Esophagus muscularis mucosa (tissue), 4 donors: Measurements from ENCODE around the gene FANK1. TPM values are rescaled to one million over a fixed set of nuclear protein-coding genes. Genes with fewer than 3 reads are reported as not detected.

ENCODE experiments used
- DNase-seq: peaks from one replicate; pipeline ENCODE4 v3.0.0-alpha.2; 2017; ENCODE audit errors: extremely low spot score
- H3K27ac ChIP-seq, 4 donors: fragments of 200-600 bp; sonication (generic); replicated peaks in 1 of 4; 1 replicate in 3 of 4; 2 replicates in 1 of 4; pipeline ENCODE4 v1.5.1; 2016 to 2019; ENCODE audit warnings: mild to moderate bottlenecking in 1 of 4
- H3K27me3 ChIP-seq, 4 donors: fragments of 200-600 bp; sonication (generic); one replicate each; pipeline versions ENCODE4 v1.5.1 to v1.6.0; 2016 to 2019
- H3K36me3 ChIP-seq, 4 donors: fragments of 200-600 bp; sonication (generic); one replicate each; pipeline ENCODE4 v1.5.1; 2016 to 2019
- H3K4me1 ChIP-seq, 4 donors: fragments of 200-600 bp; sonication (generic); one replicate each; pipeline ENCODE4 v1.5.1; 2016 to 2019
- H3K4me3 ChIP-seq, 4 donors: fragments of 200-600 bp; sonication (generic); 1 replicate in 2 of 4; 2 replicates in 2 of 4; pipeline ENCODE4 v1.5.1; 2016 to 2019; ENCODE audit warnings: mild to moderate bottlenecking in 4 of 4, moderate library complexity in 1 of 4
- H3K9me3 ChIP-seq, 4 donors: fragments of 200-600 bp; sonication (generic); 1 replicate in 3 of 4; 2 replicates in 1 of 4; pipeline ENCODE4 v1.5.1; 2016 to 2019
- EP300 ChIP-seq: sonication (generic); formaldehyde crosslinking; IDR thresholded peaks from one replicate; pipeline ENCODE4 v1.6.1; 2017; ENCODE audit warnings: antibody characterized with exemption
- POLR2A ChIP-seq: fragments of 450-650 bp; IDR thresholded peaks from one replicate; pipeline ENCODE4 v1.6.1; 2017; ENCODE audit warnings: antibody characterized with exemption, moderate library complexity, mild to moderate bottlenecking, low read depth
- POLR2AphosphoS5 ChIP-seq, 2 donors: sonication (generic); formaldehyde crosslinking; IDR thresholded peaks; one replicate each; pipeline ENCODE4 v1.6.1; 2017; ENCODE audit warnings: antibody characterized with exemption in 2 of 2
- WGBS: methylation state at CpG from one replicate; pipeline ENCODE4 v1.1.5; 2018; 5-methylcytosine and 5-hydroxymethylcytosine counted together
- intact Hi-C: fragments of 100-400 bp; cut with DNase I; formaldehyde crosslinking; loops from one replicate; pipeline ENCODE4 v1.15.1; 2023
- total RNA-seq, 4 donors: library from RNA; depleted of rRNA; stranded (reverse); fragments of >200 nt; gene quantifications; one replicate each; pipeline versions ENCODE4 v1.1.0 to v1.2.1, GENCODE V29; 2016
- TF ChIP-seq, protein P1 (sequence below), 3 experiments: fragments of 200-600 bp in 2 of 3; fragments of 450-650 bp in 1 of 3; sonication (generic) in 2 of 3; IDR thresholded peaks; one replicate each; pipeline ENCODE4 v1.5.1; 2017 to 2019; ENCODE audit warnings: antibody characterized with exemption in 3 of 3, mild to moderate bottlenecking in 2 of 3, moderate library complexity in 1 of 3

FANK1 gene
- total RNA-seq, 4 donors from 2014 or later, result 0.50 to 2.6 (median 1.4) TPM

DNA sequence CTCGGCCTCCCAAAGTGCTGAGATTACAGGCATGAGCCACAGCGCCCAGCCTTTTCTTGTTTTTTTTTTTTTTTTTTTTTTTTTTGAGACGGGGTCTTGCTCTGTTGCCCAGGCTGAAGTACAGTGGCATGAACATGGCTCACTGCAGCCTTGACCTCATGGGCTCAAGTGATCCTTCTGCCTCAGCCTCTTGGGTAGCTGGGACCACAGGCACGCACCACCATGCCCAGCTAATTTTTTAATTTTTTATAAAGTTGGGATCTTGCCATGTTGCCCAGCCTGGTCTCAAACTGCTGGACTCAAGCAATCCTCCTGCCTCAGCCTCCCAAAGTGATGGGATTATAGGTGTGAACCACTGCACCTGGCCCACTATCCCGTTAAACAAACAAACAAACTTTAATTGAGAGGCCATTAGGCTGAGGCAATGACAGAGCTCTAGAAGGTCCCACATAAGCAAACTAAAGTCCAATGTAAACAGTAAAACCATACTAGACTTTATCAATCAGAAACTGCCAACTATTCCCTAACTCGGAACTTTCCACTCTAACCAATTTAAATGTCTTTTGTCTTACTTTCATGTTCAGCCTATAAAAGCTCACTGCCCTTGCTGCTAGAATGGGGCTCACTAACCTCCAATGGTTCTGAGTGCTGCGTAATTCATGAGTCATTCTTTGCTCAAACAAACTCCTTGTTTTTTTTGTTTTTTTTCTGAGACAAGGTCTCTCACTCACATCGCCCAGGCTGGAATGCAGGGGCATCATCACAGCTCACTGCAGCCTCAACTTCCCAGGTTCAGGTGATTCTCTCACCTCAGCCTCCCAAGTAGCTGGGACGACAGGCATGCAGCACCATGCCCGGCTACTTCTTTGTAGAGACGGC, 17.2 kb upstream of the FANK1 start:
- no peak overlapping the region for H3K27ac ChIP-seq

DNA sequence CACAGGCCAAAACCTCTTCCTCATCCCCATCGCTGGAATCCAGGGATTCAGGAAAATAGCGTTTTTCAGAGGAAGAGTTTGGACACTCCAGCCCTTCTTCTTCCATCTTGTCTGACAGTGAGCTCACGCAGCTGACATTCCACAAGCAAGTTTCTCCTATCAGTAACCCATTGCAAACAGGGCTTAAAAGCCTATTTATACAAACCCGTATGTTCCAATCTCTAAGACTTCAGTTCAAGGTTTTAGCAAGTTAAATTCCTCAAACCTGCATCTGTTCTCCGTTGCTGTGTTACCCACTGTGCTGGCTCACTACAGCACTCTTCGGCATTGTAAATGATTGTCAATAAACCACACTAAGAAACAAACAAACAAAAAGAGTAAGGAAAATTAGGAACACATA, 15.6 kb upstream of the FANK1 start:
- intact Hi-C loops, result no loop called here
- no peak overlapping the region for H3K27ac ChIP-seq
- H3K36me3 ChIP-seq, result peaks cover 0 to 47% (median 13%) of the 10 kb centered on the region in 4 donors

More for the DNA sequence above, 17.2 kb upstream of the FANK1 start:
- intact Hi-C loops, result no loop called here
- DNase-seq, result no peak
- H3K36me3 ChIP-seq, result peaks cover 0 to 37% (median 12%) of the 10 kb centered on the region in 4 donors
- peaks cover 0 to 3% (median 0%) of the 10 kb centered on the region in 4 donors for H3K4me1 ChIP-seq
- whole genome bisulfite sequencing, result 87% methylated on average over 11 of the region's 11 CpGs
- H3K4me3 ChIP-seq, result no peak overlapping the region
- no peaks in the 10 kb centered on the region for H3K27me3 ChIP-seq
- peaks cover 0 to 10% (median 8%) of the 10 kb centered on the region in 4 donors for H3K9me3 ChIP-seq
- TF ChIP-seq POLR2AphosphoS5 (IDR thresholded peaks at IDR 0.05) (no peak), POLR2A (no peak), EP300 (no peak)
- TF ChIP-seq, protein P1, sequence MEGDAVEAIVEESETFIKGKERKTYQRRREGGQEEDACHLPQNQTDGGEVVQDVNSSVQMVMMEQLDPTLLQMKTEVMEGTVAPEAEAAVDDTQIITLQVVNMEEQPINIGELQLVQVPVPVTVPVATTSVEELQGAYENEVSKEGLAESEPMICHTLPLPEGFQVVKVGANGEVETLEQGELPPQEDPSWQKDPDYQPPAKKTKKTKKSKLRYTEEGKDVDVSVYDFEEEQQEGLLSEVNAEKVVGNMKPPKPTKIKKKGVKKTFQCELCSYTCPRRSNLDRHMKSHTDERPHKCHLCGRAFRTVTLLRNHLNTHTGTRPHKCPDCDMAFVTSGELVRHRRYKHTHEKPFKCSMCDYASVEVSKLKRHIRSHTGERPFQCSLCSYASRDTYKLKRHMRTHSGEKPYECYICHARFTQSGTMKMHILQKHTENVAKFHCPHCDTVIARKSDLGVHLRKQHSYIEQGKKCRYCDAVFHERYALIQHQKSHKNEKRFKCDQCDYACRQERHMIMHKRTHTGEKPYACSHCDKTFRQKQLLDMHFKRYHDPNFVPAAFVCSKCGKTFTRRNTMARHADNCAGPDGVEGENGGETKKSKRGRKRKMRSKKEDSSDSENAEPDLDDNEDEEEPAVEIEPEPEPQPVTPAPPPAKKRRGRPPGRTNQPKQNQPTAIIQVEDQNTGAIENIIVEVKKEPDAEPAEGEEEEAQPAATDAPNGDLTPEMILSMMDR (IDR thresholded peaks at IDR 0.05), result no peak

DNA sequence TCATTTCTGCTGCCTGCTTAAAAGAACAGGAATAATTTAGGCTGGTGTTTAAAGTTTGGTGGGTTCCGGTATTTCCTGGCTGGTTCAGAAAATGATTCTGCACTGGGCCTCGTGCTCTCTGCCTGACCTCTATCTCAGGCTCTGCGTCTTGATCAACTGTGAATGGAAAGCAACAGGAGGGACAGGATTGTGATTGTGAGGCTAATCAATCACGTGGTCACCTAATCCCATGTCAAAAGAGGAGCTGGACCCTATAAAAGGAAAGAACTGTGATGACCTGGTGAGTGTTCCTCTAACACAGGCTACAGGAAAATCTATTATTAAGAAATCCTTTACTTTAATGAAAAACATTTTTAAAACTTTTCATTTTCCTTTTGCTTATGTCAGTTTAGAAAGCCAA, 15.2 kb upstream of the FANK1 start, which contains the start of gene DHX32:
DHX32 (minus strand) TSS at position 101 of the 400 bp plus-strand sequence. CDS start 468 bp downstream, outside the sequence.
- TF ChIP-seq, protein P1 (IDR thresholded peaks at IDR 0.05), result no peak
- no peak for TF ChIP-seq EP300
- TF ChIP-seq POLR2AphosphoS5 (IDR thresholded peaks at IDR 0.05), result no peak
- no peak for TF ChIP-seq POLR2A
- intact Hi-C loops, result no loop called here
- H3K4me1 ChIP-seq, result peaks cover 0 to 3% (median 0%) of the 10 kb centered on the region in 4 donors
- H3K27me3 ChIP-seq, result no peaks in the 10 kb centered on the region
- H3K36me3 ChIP-seq, result peaks cover 0 to 47% (median 10%) of the 10 kb centered on the region in 4 donors
- no peak within 1 kb of the TSS for H3K4me3 ChIP-seq
- WGBS, result 84% methylated on average over 4 of the region's 4 CpGs
- H3K27ac ChIP-seq, result no peak within 1 kb of the TSS
- peaks cover 0 to 7% (median 5%) of the 10 kb centered on the region in 4 donors for H3K9me3 ChIP-seq
- DNase-seq, result no peak

More for the DNA sequence above, 15.6 kb upstream of the FANK1 start:
- no peaks in the 10 kb centered on the region for H3K27me3 ChIP-seq
- no peak for DNase-seq
- no peak overlapping the region for H3K4me3 ChIP-seq
- H3K9me3 ChIP-seq, result peaks cover 0 to 10% (median 8%) of the 10 kb centered on the region in 4 donors
- WGBS, result 65% methylated on average over 6 of the region's 6 CpGs
- peaks cover 0 to 3% (median 0%) of the 10 kb centered on the region in 4 donors for H3K4me1 ChIP-seq
- TF ChIP-seq EP300, result no peak
- no peak for TF ChIP-seq POLR2AphosphoS5 (IDR thresholded peaks at IDR 0.05)
- TF ChIP-seq POLR2A, result no peak
- TF ChIP-seq, protein P1 (IDR thresholded peaks at IDR 0.05), result no peak

GRCh38 chr10:125882596-125882995, 13.8 kb upstream of the FANK1 start:
- WGBS, result 79% methylated on average over 1 of the region's 1 CpG
- TF ChIP-seq POLR2A, result no peak

GRCh38 chr10:125883211-125883610, 13.2 kb upstream of the FANK1 start:
- Histone ChIP-seq H3K27ac (no peak overlapping the region), H3K9me3 (no peaks in the 10 kb centered on the region), H3K27me3 (no peaks in the 10 kb centered on the region), H3K36me3 (peaks cover 0 to 32% (median 7%) of the 10 kb centered on the region in 4 donors), H3K4me1 (peaks cover 0 to 3% (median 0%) of the 10 kb centered on the region in 4 donors), H3K4me3 (no peak overlapping the region)
- TF ChIP-seq POLR2A, result no peak
- TF ChIP-seq, protein P1 (IDR thresholded peaks at IDR 0.05), result no peak
- TF ChIP-seq POLR2AphosphoS5 (IDR thresholded peaks at IDR 0.05), result no peak
- TF ChIP-seq EP300, result no peak
- intact Hi-C loops, result no loop called here
- WGBS, result 100% methylated on average over 2 of the region's 3 CpGs
- no peak for DNase-seq

More at GRCh38 chr10:125882596-125882995, 13.8 kb upstream of the FANK1 start:
- Histone ChIP-seq H3K4me1 (peaks cover 0 to 3% (median 0%) of the 10 kb centered on the region in 4 donors), H3K9me3 (no peaks in the 10 kb centered on the region), H3K27ac (no peak overlapping the region), H3K27me3 (no peaks in the 10 kb centered on the region), H3K36me3 (peaks cover 0 to 33% (median 7%) of the 10 kb centered on the region in 4 donors), H3K4me3 (no peak overlapping the region)
- no peak for DNase-seq
- intact Hi-C loops, result no loop called here
